HG03066 (cell line): ENCODE measurements around the gene FPR1.
"Not testable (repeated sequence)": the region's sequence is repeated elsewhere in the genome, so short reads cannot be mapped to it uniquely, and the experiment has no call there.

ENCODE experiments used
- ATAC-seq: cut with Tn5 transposase; IDR thresholded peaks from one replicate; pipeline ENCODE4 v1.9.1; 2021; ENCODE audit warnings: low read depth; ENCODE audit not compliant: unreplicated experiment

The FPR1 gene

DNA sequence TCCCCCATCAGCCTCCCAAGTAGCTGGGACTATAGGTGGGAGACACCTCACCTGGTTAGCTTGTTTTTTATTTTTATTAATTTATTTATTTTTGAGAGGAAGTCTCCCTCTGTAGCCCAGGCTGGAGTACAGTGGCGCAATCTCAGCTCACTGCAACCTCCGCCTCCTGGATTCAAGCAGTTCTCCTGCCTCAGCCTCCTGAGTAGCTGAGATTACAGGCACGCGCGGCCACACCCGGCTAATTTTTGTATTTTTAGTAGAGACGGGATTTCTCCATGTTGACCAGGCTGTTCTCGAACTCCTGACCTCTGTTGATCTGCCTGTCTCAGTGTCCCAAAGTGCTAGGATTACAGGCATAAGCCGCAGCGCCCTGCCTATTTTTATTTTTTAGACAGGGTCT lies 13.2 kb downstream of the FPR1 start:
- ATAC-seq, result not testable (repeated sequence)

DNA sequence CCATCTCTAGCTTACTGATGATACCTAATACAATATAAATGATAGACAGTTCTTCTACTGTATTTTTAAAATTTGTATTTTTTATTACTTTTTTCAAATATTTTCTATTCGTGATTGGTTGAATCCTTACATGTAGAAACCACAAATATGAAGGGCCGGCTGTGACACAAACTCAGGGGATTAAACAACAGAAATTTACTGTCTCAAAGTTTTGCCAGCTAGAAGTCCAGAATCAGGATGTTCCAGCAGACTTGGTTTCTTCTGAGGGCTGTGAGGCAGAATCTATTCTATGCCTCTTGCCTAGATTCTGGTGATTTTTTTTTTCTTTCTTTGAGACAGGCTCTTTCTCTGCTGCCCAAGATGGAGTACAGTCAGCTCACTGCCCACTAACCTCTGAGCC lies 13.8 kb downstream of the FPR1 start:
- no peak for ATAC-seq

DNA sequence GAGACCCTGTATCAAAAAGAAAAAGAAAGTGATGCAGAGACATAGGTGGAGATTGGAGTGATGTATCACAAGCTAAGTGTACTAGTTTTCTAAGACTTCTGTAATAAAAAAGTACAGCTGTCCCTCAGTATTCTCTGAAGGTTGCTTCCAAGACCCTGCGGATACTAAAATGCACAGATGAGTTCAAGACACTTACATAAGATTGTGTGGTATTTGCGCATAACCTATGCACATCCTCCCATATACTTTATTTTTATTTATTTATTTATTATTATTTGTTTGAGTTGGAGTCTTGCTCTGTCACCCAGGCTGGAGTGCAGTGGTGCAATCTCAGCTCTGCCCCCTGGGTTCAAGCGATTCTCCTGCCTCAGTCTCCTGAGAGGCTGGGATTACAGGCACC lies 14.3 kb downstream of the FPR1 start:
- ATAC-seq, result no peak

DNA sequence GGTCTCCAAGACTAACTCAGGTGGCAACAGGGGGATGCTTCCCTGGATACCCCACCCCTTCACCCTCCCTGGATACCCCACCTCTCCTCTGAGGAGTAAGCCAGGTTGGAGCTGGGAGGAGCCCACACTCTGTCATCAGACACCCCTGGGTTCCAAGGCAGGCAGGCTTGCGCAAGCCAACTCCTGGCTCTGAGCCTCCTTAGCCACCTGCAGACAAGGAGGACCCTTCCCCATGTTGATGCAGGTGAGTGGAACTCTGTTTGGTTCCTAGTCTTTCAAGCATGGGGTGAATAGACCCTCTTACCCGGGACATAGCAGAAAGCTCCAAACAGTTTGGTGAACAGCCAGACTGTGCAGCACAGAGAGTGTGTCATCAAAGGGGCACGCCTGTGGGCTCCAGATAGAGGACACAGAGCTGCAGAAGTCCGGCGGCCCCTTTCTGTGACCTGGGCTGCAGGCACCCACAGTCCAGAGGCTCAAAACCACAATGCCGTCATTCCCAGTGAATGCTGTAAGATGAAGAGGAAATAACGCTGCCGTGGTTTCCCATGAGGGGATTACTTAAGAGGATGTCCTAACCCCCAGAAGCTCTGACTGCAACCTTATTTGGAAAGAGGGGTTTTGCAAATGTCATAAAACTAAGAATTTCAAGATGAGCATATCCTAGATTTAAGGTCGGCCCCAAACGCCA lies 15.8 kb downstream of the FPR1 start:
- ATAC-seq, result no peak

DNA sequence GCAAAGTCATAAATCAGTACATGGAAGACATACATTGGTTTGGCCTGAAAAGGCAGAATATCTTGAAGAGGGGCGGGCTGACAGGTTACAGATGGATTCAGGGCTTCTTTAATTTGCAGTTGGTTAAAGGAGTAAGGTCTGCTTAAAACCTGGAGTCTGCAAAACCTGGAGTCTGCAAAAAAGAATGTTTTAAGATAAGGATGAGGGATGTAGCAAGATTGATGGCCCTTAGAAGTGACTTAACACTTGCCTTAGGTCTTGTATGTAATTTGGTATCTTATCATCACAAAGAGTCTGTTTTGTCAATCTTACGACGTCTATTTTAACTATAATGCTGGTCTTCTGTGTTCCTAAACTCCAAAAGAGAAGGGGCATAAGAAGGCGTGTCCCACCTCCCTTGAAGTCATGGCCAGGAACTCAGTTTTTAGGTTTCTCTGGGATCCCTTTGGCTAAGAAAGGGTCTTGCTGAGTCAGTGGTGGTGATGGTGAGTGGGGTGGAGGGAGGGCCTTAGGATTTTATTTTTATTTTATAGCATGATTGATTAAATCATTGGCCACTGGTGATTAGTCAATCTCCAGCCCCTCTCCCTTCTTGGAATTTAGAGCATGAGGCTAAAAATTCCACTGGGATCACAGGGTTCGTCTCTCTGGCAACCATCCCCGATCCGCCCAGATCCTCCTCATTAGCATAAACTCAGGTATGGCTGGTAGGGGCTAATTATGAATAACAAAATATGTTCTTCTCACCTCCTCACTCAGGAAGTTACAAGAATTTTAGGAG lies 17.7 kb downstream of the FPR1 start:
- ATAC-seq, result no peak

DNA sequence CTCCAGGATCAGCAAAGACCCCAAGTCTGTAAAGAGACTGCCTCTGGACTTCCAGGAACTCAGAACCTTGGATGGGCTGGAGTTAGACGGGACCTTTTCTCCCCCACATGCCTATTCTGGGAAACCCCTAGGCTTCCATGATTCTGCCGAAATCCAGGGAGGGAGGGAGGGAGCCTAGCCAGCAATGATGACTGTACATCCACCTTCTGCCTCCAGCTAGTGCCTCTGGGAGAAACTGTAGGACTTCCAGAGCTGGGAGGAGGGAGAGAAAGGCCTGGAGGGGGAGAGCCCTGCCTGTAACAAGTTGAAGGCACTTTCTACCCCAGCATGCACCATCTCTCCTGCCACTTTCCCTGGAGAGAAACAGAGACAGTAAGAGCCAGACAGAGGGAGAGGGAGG lies 21.9 kb downstream of the FPR1 start:
- no peak for ATAC-seq

DNA sequence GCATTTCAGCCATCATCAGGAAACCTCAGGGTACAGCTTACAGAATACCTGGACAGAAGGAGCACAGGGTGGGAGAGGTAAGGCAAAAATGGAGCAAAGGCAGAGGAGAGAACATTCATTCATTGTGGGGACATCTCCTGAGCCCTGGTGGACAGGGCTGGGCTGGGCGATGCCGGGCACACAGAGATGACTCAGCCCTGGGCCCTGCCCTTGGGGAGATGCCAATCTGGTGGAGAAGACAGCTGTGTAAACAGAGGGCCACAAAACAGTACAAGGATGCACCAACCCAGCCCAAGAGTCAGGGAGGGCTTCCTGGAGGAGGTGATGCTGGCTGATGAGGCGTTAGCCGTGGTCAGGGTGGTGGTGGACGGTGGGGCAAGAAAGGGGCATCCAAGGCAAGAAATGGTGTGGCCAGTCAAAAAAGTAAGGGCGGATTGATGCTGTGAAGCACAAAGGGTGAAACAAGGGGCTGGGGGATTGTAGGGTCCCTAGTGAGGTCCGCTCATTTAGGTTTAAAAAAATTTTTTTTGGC lies 24.3 kb downstream of the FPR1 start:
- no peak for ATAC-seq

DNA sequence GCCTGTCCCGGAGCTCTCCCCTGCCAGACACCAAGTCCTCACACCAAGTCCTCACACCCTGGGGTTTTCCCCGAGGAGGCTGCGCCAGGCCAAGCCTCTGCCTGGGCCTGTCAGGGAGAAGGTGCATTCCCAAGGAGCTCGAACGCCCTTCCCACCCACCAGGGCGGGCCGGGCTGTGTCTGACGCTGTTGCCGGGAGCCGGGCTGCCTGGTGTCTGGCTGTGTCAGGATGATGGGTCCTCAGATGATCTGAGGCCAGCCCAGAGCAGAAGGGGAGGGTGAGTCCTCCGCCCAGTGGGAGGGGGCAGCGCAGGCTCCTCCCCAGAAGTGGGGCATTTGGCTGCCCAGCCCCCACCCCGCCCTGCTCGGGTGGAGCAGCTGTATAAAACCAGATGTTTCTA lies 25.6 kb downstream of the FPR1 start:
- no peak for ATAC-seq

DNA sequence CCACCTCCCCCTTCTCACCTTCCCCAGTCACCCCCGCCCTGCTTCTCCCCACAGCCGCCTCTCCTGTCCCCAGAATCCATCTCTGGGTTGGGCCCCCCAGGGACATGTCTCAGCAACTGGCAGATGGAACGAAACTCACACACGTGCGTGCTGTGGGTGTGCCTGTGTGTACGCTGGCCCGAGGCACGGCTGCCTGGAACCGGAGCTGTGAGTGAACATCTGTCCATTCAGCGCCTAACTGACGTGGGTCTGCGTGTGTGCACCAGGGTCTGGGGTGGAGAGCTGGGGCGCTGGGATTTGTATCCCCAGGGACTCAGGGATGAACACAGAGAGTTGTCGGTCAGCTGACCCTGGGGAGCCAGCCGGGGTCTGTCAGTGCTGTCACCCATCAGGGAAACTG lies 27.1 kb downstream of the FPR1 start:
- ATAC-seq, result no peak

DNA sequence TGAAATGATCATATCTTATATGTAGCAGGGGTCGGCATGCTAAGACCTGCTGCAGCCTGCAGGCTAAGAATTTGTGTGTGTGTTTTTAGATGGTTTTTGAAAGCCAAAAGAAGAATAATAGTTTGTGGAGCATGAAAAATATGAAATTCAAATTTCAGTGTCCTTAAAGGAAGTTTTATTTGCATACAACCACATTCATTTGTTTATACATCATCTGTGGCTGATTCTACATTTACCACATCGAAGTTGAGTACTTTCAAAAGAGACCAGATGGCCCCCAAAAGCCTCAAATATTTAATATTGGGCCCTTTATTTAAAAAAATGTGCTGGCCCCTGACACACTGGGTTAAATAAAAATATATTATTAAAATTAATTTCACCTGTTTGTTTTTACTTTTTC lies 29.2 kb downstream of the FPR1 start:
- no peak for ATAC-seq

DNA sequence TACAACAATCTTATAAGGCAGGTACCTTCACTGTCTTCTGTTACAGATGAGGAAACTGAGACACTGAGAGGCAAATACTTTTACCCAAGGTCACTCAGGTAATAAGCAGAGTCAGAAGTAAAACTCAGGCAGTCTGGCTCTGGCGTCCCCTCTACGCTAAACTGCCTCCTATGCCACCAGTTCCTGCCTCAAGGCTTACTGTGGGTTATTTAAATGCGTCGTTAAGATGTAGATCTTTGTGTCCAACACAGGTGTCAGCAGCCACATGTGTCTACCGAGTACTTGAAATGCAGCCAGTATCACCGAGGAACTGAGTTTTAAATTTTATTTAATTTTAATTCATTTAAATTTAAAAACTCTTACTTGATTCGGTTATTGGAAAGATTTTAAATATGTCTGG lies 29.8 kb downstream of the FPR1 start:
- no peak for ATAC-seq

DNA sequence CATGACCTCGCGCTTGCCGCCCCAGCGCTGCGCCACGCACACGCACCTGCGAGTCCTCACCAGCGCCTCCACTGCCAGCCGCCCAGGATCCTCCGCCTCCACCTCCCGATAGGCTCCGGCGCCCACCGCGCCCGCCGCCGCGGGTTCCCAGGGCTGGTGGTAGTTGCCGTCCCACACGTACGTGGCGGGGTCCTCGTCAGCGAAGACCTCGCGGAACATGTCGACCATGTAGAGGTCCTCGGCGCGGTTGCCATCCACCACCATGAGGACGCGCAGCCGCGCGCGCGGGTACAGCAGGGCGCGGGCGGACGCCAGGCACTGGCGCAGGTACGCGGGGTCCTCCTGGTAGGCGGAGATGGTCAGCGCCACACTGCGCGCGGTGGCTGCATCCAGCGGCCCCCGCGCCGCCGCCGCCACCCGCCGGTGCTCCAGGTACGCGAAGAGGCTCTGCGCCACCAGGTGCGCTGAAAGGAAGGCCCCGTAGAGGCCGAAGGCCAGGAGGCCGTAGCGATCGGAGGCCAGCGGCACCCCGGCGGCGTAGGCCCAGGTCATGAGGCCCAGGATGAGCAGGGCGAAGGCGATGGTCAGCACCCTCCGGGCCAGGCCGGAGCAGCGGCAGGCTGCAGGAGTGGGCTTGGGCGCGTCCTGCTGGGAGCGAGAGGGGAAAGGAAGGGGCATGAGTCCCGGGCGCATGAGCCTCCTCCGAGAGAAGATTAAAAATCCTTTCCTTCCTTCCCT lies 32.3 kb downstream of the FPR1 start:
- no peak for ATAC-seq

DNA sequence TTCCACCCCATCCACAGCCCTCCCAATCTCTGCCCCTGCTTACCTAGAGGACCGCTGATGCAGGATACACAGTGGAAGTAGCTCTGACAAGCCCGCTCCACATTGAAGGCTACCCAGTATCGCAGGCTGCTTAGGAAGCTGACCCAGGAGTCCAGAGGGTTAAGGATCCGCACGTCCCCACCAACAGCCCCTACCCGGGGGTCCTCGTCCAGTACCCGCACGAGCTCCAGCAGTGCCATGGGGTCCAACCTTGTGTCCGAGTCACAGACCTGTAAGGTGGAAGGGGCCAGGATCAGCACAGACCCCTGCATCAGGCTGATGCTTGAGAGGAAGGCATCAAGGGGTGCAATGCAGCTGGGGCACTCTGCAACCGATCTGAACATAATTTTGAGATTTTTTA lies 34.8 kb downstream of the FPR1 start:
- no peak for ATAC-seq

DNA sequence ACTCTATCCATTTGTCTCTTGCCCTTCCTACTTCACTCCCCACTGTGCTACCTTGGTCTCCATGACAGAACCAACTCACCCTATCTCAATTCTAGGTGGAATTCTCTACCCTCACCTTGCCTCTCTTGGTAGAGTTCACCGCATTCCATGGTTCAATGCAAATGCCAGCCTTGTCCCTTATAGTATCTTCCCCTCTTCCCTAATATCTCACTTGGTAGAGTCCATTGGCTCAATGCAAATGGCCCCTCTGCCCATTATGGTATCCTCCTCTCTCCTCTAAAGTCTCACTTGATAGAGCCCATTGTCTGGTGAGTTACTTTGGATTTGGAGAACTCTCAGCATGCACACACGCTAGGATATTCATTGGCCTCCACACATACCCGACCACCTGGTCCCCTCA lies 35.8 kb downstream of the FPR1 start:
- ATAC-seq, result no peak

DNA sequence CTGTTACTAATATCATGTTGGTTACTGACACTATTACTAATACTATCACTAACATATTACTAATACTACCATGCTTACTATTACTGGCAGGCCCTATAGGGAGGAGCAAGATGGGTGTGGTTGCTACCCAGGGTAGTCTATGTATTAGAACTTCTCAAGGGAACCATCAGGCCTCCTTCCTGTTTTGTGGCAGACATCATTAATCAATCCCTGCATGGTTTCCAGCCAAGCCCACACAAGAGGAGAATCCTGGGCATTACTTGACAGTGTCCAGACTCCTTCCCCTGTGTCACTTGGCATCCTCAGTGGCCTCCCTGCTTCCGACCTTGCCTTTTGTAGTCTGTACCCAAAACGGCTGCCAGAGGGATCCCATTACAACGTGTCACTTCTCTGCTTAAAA lies 36.8 kb downstream of the FPR1 start:
- ATAC-seq, result no peak

DNA sequence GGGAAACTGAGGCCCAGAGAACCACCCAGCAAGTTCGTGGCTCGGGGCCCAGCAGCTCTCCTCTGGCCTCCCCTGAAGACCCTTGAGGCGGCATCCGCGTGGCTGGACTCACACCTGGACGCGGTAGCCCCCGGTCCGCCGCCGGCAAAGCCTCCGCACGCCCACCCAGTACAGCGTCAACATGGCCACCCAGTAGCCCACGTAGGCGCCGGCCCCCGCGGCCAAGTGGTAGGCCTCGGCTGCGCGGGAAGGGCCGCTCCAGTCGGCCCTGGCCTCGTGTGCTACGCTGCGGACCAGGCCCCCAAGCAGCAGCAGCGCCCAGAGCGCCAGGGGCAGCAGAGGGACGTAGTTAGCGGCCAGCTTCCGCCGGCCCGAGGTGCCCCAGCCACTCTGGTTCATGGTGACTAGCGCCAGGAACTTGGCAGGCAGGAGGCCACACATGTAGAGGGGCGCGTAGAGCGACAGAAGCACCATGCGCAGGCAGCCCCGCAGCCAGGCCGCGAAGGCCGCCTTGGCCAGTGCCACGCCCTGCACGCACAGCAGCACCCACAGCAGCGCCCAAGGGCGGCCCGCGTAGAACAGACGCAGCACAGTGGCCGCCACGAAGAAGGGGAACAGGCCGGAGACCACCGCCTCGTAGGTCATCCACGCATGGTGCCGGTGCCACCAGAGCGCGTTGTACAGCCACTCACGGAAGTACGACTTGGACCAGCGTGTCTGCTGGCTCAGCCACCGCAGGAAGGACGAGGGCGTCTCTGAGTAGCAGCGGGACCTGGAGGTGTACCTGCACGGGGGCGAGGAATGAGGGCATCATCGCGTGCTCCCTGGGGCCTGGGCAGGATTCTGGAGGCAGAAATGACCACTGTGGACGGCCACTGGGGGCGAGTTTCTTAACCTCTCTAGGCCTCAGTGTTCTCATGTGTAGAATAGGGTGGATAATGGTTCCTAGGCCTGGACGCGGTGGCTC lies 38.1 kb downstream of the FPR1 start:
- no peak for ATAC-seq

DNA sequence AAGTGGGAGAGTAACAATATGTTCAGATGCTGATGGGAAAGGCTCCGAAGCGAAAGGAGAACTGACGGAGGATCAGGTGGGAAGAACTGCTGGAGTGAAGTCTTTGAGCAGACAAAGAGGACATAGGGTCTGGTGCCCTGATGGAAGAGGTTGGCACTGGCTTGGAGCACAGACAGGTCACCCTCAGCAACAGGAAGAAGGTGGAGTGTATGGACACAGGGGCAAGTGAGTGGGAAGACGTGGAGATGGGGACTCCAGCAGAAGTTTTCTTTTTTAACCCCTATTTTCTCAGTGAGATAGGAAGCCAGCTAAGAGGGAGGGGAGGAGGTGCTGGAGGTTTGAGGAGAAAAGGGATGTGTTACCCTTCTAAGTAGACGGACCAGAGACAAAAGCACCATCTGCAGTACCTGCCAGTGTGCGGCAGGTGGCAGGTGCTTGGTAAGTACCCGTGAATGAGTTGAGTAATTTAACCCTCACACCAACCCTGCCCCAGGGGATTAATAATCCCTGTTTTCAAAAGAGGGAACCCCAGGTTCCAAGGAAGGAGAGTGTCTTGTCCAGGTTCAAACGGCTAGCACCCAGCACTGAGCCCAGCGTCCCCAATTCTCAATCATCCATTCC lies 39.1 kb downstream of the FPR1 start:
- ATAC-seq, result no peak

DNA sequence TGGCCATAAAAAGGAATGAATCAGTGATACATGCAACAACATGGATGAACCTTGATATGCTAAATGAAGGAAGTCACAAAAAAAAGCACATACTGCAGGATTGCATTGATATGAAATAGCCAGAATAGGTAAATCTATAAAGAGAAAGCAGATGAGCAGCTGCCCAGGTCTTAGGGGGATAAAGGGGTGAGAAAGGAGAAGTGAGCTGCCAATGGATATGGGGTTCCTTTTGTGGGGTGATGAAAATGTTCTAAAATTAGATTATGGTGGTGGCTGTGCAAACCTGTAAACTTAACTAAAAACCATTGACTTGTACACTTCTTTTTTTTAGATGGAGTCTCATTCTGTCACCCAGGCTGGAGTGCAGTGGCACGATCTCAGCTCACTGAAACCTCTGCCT lies 40.0 kb downstream of the FPR1 start:
- ATAC-seq, result no peak

DNA sequence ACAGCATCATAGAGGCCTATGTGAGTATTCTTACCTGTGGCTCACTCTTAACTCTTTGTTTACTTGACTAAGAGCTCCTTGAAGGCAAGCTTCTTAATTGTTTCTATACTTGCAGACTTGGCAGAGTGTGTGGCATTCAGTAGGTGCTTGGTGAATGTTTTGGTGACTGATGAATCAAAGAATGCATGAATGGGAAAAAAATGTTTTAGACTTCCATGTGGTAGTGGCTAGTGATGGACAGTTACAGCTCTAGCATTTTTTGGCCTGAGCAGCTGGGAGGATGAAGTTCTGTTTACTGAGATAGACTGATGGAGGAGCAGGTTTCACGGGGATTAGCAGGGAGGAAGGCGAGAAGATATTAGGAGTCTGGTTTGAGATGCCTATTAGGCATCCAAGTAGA lies 41.5 kb downstream of the FPR1 start:
- no peak for ATAC-seq

DNA sequence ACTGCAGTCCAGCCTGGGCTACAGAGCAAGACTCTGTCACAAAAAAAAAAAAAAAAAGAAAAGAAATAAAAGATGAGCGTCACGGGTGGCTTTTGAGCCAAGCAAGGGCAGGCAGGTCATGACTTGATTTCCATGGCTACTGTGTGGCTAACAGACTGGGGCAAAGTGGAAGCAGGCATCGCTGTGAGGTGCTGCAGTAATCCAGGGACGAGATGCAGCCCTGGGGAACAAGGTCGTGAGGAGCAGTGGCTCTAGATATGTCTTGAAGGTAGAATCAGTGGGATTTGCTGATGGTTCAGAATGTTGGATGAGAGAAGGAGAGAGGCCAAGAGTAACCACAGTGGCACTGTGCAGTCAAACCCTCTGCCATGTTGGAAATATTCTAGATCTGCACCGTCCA lies 42.1 kb downstream of the FPR1 start:
- no peak for ATAC-seq
